KOPT-K1 (cell line): ENCODE data around the gene KCTD4.
"Not testable (repeated sequence)": the region's sequence is repeated elsewhere in the genome, so short reads cannot be mapped to it uniquely, and the experiment has no call there.

Source experiments
- H3K27ac ChIP-seq: fragments of 200-600 bp; sonication (generic); 2 replicates; pipeline ENCODE4 v1.5.1; 2016; ENCODE audit warnings: antibody characterized with exemption, mild to moderate bottlenecking, low read depth, low read length; ENCODE audit not compliant: poor library complexity, severe bottlenecking
- H3K36me3 ChIP-seq: fragments of 200-600 bp; sonication (generic); 2 replicates; pipeline ENCODE4 v1.5.1; 2017; ENCODE audit warnings: antibody characterized with exemption, mild to moderate bottlenecking, low read length, moderate library complexity; ENCODE audit not compliant: insufficient read depth
- H3K9me3 ChIP-seq: fragments of 200-600 bp; sonication (generic); 2 replicates; pipeline ENCODE4 v1.5.1; 2017; ENCODE audit warnings: antibody characterized with exemption, low read length, mild to moderate bottlenecking; ENCODE audit not compliant: insufficient read depth, poor library complexity, severe bottlenecking

The KCTD4 gene

DNA sequence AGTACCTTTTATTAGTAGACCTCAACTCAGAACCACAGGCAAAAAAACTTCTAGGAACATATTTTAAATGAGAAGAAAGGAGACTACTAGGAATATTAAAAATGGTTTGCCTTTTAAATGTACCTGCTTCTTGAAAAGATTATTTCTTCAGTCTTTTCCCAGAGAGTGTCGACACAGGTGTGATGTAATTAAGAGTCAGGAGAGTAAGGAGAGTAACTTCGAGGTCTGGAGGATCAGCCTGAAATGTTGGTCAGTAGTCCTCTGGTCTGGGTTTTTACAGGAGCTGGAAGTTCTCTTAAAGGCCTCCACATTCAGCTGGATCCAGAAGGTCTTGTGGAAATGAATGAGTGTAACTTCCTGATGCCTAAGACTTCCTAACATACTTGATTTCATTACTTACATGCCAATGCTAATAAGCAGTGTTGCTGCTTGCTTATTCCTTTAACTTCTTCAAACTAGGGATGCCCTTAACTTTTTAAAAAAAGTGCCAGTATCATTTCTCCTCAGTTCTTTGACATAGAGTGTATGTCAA lies at the start of gene KCTD4:
TSS of gene KCTD4 (minus strand) at position 345 of the 532 bp plus-strand sequence. CDS start 6,478 bp downstream, outside the sequence.
- Histone ChIP-seq H3K9me3 (no peaks in the 10 kb centered on the region), H3K36me3 (no peaks in the 10 kb centered on the region), H3K27ac (no peak within 1 kb of the TSS)

DNA sequence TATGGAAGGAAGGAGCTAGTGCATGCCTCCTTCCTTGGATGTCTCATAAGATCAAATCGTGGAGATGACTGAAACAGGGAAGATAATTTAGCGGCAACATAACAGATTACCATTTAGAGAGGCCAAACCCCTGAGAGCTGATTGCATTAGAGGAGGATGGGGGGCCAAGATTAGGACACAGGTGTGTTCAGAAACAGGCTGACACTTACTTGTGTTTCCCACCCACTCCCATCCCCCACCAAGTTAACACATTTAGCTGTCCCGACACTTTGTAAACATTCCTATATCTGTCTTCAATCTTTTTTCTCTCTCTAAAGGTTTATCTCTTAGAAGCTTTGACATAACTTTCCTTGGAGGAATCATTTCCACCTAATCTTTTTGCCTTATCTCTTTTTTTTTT lies 48.8 kb upstream of the KCTD4 start:
- Histone ChIP-seq H3K27ac (no peak overlapping the region), H3K9me3 (no peaks in the 10 kb centered on the region), H3K36me3 (peaks cover 17% of the 10 kb centered on the region)

DNA sequence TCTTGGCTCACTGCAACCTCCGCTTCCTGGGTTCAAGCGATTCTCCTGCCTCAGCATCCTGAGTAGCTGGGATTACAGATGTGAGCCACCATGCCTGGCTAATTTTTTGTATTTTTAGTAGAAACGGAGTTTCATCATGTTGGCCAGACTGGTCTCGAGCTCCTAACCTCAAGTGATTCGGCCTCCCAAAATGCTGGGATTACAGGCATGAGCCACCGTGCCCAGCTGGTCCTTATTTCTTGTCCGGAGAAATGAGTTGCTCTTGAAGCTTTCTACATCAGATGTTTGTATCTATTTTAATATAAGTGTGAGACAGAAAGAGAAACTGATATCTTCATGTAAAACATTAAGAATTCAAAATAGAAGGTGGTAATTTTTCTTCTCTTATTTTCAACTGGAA lies 43.9 kb upstream of the KCTD4 start:
- H3K36me3 ChIP-seq, H3K27ac ChIP-seq, H3K9me3 ChIP-seq: not testable (repeated sequence)

DNA sequence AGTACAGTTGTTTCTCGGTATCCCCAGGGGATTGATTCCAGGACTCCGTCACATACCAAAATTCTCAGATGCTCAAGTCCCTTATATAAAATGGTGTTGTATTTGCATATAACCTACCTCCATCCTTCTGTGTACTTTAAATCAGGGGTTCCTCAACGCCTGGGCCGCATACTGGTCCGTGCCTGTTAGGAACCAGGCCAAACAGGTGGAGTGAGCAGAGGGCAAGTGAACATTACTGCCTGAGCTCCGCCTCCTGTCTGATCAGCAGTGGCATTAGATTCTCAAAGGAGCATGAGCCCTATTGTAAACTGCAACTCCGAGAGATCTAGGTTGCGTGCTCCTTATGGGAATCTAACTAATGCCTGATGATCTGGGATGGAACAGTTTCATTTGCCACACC lies 42.2 kb upstream of the KCTD4 start:
- no peaks in the 10 kb centered on the region for H3K9me3 ChIP-seq
- no peak overlapping the region for H3K27ac ChIP-seq
- H3K36me3 ChIP-seq: no peaks in the 10 kb centered on the region

DNA sequence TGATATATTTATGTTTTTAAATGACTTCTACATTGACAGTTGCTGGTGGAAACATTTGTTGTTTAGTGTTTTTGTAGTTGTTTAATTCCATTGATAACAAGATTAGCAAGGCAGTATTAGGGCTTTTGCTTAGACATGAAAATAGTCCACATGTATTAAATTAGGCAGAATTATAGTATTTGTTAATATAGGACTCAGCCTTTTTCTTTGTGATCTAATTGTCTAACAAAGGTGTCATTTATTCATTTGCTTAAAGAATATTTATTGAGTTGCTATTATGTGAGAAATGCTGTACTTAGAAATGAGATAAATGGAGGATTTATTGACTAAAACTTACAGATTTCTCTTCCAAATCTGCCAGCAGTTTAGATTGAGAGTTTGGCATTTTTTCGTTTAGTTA lies 41.7 kb upstream of the KCTD4 start:
- H3K27ac ChIP-seq: no peak overlapping the region
- no peaks in the 10 kb centered on the region for H3K36me3 ChIP-seq
- no peaks in the 10 kb centered on the region for H3K9me3 ChIP-seq

DNA sequence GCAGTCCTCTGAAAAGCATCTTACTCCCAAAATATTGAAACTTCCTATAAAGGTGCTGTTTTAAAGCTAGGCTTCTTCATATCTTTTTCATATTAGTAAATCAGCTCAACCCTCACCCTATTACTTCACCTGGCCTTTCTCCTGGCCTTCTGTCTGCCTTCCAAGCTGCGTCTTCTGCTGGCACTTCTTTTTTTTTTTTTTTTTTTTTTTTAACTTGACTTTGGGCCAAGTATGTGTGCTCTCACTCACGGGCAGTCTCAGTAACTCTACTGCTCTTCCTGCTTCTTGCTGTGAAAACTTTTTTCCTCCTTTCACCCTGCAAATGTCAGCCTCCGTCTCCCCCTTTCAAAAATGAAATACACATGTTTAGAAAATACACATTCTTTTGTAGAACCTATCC lies 41.2 kb upstream of the KCTD4 start:
- no peaks in the 10 kb centered on the region for H3K36me3 ChIP-seq
- H3K9me3 ChIP-seq: no peaks in the 10 kb centered on the region
- H3K27ac ChIP-seq: no peak overlapping the region

DNA sequence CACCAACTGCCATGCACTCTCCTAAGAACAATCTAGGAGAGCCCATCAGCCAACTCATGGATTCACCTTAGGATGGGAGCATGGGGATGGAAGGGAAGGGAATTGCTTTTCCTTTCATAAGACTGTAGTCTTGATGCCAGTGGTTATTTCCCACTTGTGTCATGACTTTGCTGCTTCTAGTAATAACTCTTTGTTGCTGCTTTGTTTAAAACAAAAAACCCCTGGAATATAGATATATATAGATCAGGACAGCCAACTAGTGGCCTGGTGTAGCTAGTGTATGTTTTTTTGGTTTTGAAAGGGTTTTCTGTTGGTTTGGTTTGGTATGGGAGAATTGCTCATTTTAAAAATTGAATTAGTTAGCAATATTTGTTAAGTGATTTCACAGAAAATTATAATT lies 39.3 kb upstream of the KCTD4 start:
- Histone ChIP-seq H3K9me3 (no peaks in the 10 kb centered on the region), H3K27ac (no peak overlapping the region), H3K36me3 (no peaks in the 10 kb centered on the region)

DNA sequence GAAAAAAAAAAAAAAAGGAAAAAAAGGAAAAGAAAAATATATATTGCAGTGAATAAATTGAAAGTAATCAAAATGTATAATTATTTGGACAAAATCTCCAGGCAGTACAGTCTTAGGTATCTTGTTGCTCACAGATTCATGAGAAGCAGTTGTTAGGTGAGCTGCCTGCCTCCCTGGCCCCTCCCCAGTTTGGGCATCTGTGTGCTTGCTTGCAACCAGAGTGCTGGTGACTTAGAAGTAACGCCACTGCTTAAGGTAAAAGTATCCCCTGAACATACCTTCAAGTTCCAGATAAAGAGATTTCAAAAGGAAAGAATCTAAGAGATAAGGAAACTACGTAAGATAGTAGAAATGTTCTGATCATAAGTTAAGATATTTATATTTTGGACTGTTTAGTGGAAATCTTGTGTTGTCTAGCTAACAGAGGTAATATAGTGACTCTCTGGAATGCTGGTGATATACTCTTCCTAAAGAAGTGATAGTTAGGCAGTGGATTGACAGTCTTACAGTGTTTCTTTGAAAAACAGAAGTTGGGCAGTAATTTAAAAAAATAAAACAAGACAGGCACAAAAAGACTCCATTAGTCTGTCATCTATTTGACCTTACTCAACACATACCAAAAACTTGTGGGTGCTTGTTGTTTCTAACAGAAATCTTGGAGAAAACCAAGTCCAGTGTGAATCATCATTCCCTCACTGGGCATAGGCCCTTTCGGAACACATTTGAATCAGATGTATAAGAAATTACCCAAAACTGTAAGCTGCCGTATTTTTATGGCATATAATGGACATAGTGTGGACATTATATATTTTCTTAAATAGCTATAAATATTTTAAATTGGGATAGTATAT lies 38.3 kb upstream of the KCTD4 start:
- Histone ChIP-seq H3K36me3 (no peaks in the 10 kb centered on the region), H3K27ac (no peak overlapping the region), H3K9me3 (no peaks in the 10 kb centered on the region)

DNA sequence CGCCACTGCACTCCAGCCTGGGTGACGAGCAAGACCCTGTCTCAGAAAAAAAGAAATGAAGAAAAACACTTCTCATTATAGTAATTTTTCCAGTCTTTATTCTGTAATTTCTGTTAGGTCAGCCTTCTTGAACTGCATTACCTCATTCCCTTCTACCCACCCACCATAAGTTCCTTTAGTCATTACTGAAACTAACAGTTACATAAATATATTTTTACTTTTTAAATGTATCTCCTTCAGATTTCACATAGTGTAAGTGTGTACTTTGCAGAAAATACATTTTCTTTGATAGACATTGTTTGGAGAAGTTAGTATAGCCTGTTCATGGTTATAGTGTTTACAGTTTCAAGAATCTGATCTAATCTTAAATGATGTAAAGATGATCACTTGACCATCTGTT lies 31.7 kb upstream of the KCTD4 start:
- Histone ChIP-seq H3K9me3 (no peaks in the 10 kb centered on the region), H3K27ac (no peak overlapping the region), H3K36me3 (no peaks in the 10 kb centered on the region)

DNA sequence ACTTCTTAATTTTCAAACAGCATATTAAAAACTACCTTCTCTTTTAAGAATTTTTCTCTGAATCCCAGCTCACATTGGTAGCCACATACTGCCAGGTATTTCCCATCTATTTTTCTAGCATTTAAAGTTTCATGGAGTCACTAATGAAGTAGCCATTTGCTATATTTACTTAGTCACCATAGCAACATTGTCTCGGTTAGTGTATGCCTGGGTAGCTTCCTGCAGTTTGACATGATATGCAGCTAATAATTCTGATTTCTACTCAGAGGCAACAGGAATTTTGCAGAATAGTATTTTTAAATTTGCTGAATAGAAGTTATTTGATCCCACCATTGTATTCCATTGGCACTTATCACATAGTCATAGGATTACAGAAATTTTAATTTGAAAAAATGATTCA lies 30.9 kb upstream of the KCTD4 start:
- Histone ChIP-seq H3K36me3 (no peaks in the 10 kb centered on the region), H3K27ac (no peak overlapping the region), H3K9me3 (no peaks in the 10 kb centered on the region)

DNA sequence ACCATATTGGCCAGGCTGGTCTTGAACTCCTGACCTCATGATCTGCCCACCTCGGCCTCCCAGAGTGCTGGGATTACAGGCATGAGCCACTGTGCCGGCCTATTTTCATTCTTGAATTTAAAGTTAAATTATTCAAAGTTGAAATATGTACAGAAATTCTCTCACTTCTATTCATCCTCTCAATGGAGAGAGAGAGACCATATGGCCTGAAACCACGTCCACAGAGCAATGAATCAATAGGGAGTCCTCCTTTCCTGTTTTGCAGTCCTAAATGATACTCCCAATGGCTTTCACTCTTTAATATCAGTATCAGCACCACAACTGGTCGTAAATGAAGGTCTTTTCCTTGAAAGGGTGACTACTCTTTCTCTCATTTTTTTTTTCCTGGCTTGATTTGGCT lies 30.5 kb upstream of the KCTD4 start:
- H3K27ac ChIP-seq: no peak overlapping the region
- H3K36me3 ChIP-seq: no peaks in the 10 kb centered on the region
- H3K9me3 ChIP-seq: no peaks in the 10 kb centered on the region

DNA sequence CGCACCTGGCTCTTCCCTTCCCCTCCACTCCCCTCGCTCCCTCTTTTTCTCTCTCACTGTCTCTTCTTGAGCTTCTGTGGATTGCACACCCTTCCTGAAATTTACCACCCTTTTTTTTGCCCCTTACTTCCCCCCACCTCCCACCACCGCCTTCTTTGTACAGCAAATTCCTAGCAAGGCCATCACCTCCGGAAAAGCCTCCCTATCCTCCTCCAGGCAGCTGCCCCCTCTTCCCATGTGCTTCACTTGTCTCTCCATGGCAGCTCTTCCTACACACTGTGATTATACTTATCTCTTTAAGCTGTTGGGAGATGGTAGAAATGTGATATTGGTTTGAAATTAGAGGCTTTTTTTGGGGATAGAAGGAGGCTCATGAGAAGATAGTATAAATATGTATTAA lies 28.3 kb upstream of the KCTD4 start:
- Histone ChIP-seq H3K9me3 (no peaks in the 10 kb centered on the region), H3K36me3 (no peaks in the 10 kb centered on the region), H3K27ac (no peak overlapping the region)

DNA sequence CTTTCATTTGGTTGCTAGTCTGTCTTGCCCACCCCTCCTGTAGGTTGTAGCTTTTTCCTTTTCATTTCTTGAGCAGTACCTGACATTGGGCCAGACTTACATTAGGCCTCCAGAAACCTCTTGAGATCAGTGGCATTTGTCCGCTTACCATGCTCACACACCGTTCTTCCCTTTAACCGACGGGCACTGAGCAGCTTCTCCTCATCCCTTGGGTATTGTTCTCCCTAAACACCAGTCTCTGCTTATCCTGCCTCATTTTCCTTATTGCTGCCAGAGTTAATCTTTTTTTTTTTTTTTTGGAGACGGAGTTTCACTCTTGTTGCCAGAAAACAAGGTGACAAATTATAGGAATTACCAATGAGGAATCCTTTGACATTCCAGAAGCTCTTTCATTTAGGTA lies 27.2 kb upstream of the KCTD4 start:
- Histone ChIP-seq H3K27ac (no peak overlapping the region), H3K36me3 (no peaks in the 10 kb centered on the region), H3K9me3 (no peaks in the 10 kb centered on the region)

DNA sequence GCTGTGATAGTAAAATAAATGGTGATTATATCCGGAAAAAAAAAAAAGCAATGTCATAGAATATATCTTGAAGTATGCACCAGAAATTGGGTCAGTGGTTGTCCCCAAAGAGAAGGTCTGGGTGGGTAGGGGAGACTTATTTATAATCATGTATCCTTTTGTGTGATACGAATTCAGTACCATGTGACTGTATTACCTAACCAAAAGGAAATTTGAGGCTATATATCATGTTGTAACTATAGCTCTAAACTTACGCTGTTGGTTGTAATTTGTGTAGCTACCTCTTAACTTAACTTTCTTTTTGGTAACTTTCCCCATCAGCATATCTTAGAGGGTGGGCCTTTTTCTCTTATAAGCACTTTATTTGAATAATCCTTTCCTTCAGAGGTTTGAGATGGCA lies 25.2 kb upstream of the KCTD4 start:
- no peaks in the 10 kb centered on the region for H3K9me3 ChIP-seq
- no peaks in the 10 kb centered on the region for H3K36me3 ChIP-seq
- no peak overlapping the region for H3K27ac ChIP-seq

DNA sequence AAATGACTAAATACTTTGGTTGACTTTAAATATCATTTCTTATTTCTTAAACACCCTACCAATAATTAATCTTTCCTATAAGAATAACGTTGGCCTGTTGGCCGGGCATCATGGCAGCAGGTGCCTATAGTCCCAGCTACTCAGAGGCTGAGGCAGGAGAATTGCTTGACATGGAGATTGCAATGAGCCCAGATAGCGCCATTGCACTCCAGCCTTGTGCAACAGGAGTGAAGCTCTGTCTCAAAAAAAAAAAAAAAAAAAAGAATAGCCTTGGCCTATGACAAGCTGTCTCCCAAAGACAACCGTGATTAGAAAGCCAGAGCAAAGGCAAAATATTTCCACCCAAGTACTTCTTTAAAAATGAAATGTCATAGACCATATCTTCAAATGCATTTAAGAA lies 24.5 kb upstream of the KCTD4 start:
- no peak overlapping the region for H3K27ac ChIP-seq
- no peaks in the 10 kb centered on the region for H3K36me3 ChIP-seq
- H3K9me3 ChIP-seq: no peaks in the 10 kb centered on the region

DNA sequence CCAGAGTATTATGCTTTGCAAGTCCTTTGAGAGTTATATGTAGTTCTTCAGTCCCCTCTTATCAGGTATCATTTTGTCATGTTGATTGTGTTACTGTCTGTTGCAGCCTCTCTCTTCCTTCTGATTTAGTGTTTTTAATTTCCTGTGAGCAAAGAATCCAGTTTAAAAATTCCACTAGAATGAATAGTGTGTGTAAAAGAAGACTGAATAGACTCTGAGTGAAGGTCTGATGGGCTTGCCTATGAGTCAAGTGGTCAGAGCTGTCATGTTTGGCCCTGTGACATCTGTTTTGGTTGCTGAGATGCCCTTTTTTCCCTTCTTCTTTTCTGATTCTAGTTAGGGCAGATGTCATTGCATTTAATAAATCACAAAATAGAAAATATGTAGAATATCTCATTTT lies 23.3 kb upstream of the KCTD4 start:
- no peaks in the 10 kb centered on the region for H3K36me3 ChIP-seq
- H3K27ac ChIP-seq: no peak overlapping the region
- H3K9me3 ChIP-seq: no peaks in the 10 kb centered on the region
